GM21717 (cell line): ENCODE measurements around the gene FGF1.

ENCODE experiments used
- ATAC-seq: cut with Tn5 transposase; IDR thresholded peaks from one replicate; pipeline ENCODE4 v1.9.1; 2021; ENCODE audit warnings: mild to moderate bottlenecking, moderate library complexity; ENCODE audit not compliant: unreplicated experiment

The FGF1 gene

GRCh38 chr5:142644640-142645361 is 41.1 kb downstream of the FGF1 start:
- no peak for ATAC-seq

- no peak for ATAC-seq
Observed at GRCh38 chr5:142644127-142644526, 41.8 kb downstream of the FGF1 start.

GRCh38 chr5:142643634-142644033 is 42.3 kb downstream of the FGF1 start:
- ATAC-seq, result no peak

- no peak for ATAC-seq
Observed at GRCh38 chr5:142642427-142642826, 43.5 kb downstream of the FGF1 start.

- no peak for ATAC-seq
Observed at GRCh38 chr5:142641711-142642110, 44.2 kb downstream of the FGF1 start.

GRCh38 chr5:142640316-142641005 is 45.4 kb downstream of the FGF1 start:
- no peak for ATAC-seq

- no peak for ATAC-seq
Observed at GRCh38 chr5:142639455-142639854, 46.4 kb downstream of the FGF1 start.

- ATAC-seq, result no peak
Observed at GRCh38 chr5:142637871-142638270, 48.0 kb downstream of the FGF1 start.

GRCh38 chr5:142636698-142637324 is 49.1 kb downstream of the FGF1 start:
- no peak for ATAC-seq

GRCh38 chr5:142636093-142636492 is 49.8 kb downstream of the FGF1 start:
- ATAC-seq, result no peak

GRCh38 chr5:142634216-142635011 is 51.5 kb downstream of the FGF1 start:
- no peak for ATAC-seq

- ATAC-seq, result no peak
Observed at GRCh38 chr5:142630927-142631539, 54.9 kb downstream of the FGF1 start.

GRCh38 chr5:142627383-142628217 is 58.3 kb downstream of the FGF1 start:
- no peak for ATAC-seq

GRCh38 chr5:142626786-142627185 is 59.1 kb downstream of the FGF1 start:
- ATAC-seq, result no peak

- no peak for ATAC-seq
Observed at GRCh38 chr5:142626099-142626498, 59.8 kb downstream of the FGF1 start.

GRCh38 chr5:142621227-142621626 is 64.7 kb downstream of the FGF1 start:
- ATAC-seq, result no peak

- no peak for ATAC-seq
Observed at GRCh38 chr5:142619815-142620214, 66.1 kb downstream of the FGF1 start.

- no peak for ATAC-seq
Observed at GRCh38 chr5:142618130-142618523, 67.8 kb downstream of the FGF1 start.

- no peak for ATAC-seq
Observed at GRCh38 chr5:142617416-142618129, 68.3 kb downstream of the FGF1 start.
